K562 (cell line): ENCODE results near the gene PFAS. TPM values are rescaled to one million over a fixed set of nuclear protein-coding genes. Genes with fewer than 3 reads are reported as not detected.
A peak's percentile ranks its signal among the peaks of the same experiment; 100 is the strongest.

ENCODE experiments used
- CREB3L1 ChIP-seq: fragments of 450-650 bp; IDR thresholded peaks from 2 replicates; pipeline ENCODE4 v1.6.1; 2014; ENCODE audit warnings: low read depth, mild to moderate bottlenecking, moderate library complexity, borderline replicate concordance
- ELK3 ChIP-seq: fragments of 450-650 bp; formaldehyde crosslinking; IDR thresholded peaks from 2 replicates; pipeline ENCODE4 v1.4.0; 2020; ENCODE audit warnings: mild to moderate bottlenecking
- ESRRB ChIP-seq: fragments of 250-450 bp; sonication (Bioruptor Pico); IDR thresholded peaks from 2 replicates; pipeline ENCODE4 v1.5.0; 2020; ENCODE audit warnings: mild to moderate bottlenecking, moderate library complexity, borderline replicate concordance
- ETV6 ChIP-seq, 3 experiments: fragments of 150-350 bp in 1 of 3; sonication (generic) in 1 of 3; formaldehyde crosslinking in 1 of 3; IDR thresholded peaks; 2 replicates each; pipeline versions ENCODE4 v1.6.1 to v1.8.0; 2014 to 2022; ENCODE audit warnings: borderline replicate concordance in 2 of 3, low read depth in 2 of 3, antibody characterized with exemption in 1 of 3, low read length in 1 of 3, mild to moderate bottlenecking in 1 of 3, missing genetic modification reagents in 1 of 3
- FOXA3 ChIP-seq, 2 experiments: fragments of 450-650 bp in 1 of 2; sonication (generic) in 1 of 2; formaldehyde crosslinking; IDR thresholded peaks in 1 of 2; conservative IDR thresholded peaks in 1 of 2; 2 replicates each; pipeline versions ENCODE4 v1.4.0 to v1.8.0; 2020 to 2022; ENCODE audit warnings: mild to moderate bottlenecking in 2 of 2, missing genetic modification reagents in 1 of 2
- PCBP1 ChIP-seq: fragments of 200-400 bp; formaldehyde crosslinking; IDR thresholded peaks from 2 replicates; pipeline ENCODE4 v1.6.1; 2018; ENCODE audit warnings: mild to moderate bottlenecking, low read depth, low read length; ENCODE audit not compliant: poor library complexity, severe bottlenecking
- POLR2AphosphoS2 ChIP-seq: IDR thresholded peaks from 2 replicates; pipeline ENCODE4 v1.6.1; 2012; ENCODE audit warnings: low read length, improper control_type of control experiment
- POLR2G ChIP-seq: fragments of 200-400 bp; formaldehyde crosslinking; IDR thresholded peaks from 2 replicates; pipeline ENCODE4 v1.6.1; 2017; ENCODE audit warnings: low read depth, mild to moderate bottlenecking, antibody characterized with exemption, low read length, moderate library complexity
- SAFB2 ChIP-seq: fragments of 200-400 bp; formaldehyde crosslinking; IDR thresholded peaks from 2 replicates; pipeline ENCODE4 v1.6.1; 2018; ENCODE audit warnings: borderline replicate concordance, low read length, low read depth, moderate library complexity; ENCODE audit not compliant: severe bottlenecking
- SIN3A ChIP-seq, 2 experiments: fragments of 150-350 bp in 1 of 2; IDR thresholded peaks; 2 replicates each; pipeline ENCODE4 v1.6.1; 2011 to 2016; ENCODE audit warnings: borderline replicate concordance in 2 of 2, low read depth in 2 of 2, low read length in 2 of 2, mild to moderate bottlenecking in 2 of 2, moderate library complexity in 2 of 2; ENCODE audit not compliant: control insufficient read depth in 1 of 2
- SMAD3 ChIP-seq: fragments of 450-650 bp; formaldehyde crosslinking; conservative IDR thresholded peaks from 2 replicates; pipeline ENCODE4 v1.4.0; 2020; ENCODE audit warnings: mild to moderate bottlenecking
- SPI1 ChIP-seq: IDR thresholded peaks from 2 replicates; pipeline ENCODE4 v1.6.1; 2011; ENCODE audit warnings: low read depth, low read length, control low read depth, borderline replicate concordance
- TCF15 ChIP-seq: fragments of 250-450 bp; sonication (Bioruptor Pico); IDR thresholded peaks from 2 replicates; pipeline ENCODE4 v1.8.0; 2022; ENCODE audit warnings: moderate library complexity, mild to moderate bottlenecking, inconsistent platforms
- USF1 ChIP-seq: sonication (generic); formaldehyde crosslinking; IDR thresholded peaks from 2 replicates; pipeline ENCODE4 v1.9.0; 2022; ENCODE audit warnings: mild to moderate bottlenecking, missing genetic modification reagents
- ZEB2 ChIP-seq: fragments of 450-650 bp; IDR thresholded peaks from 2 replicates; pipeline ENCODE4 v1.6.1; 2016
- ZKSCAN8 ChIP-seq: fragments of 200-800 bp; sonication (Bioruptor generic); IDR thresholded peaks from 2 replicates; pipeline ENCODE4 v1.6.1; 2016; ENCODE audit warnings: missing genetic modification characterization, missing compliant biosample characterization
- ZNF217 ChIP-seq: sonication (generic); formaldehyde crosslinking; IDR thresholded peaks from 2 replicates; pipeline ENCODE4 v1.8.0; 2022; ENCODE audit warnings: mild to moderate bottlenecking, missing genetic modification reagents
- ZNF232 ChIP-seq: sonication (generic); formaldehyde crosslinking; IDR thresholded peaks from 2 replicates; pipeline ENCODE4 v1.8.0; 2022; ENCODE audit warnings: mild to moderate bottlenecking, missing genetic modification reagents
- polyA plus RNA-seq, 8 experiments: library from polyadenylated mRNA; depleted of rRNA in 4 of 8; stranded (reverse) in 5 of 8; unstranded in 3 of 8; fragments of >200 nt; fragmentation: Nextera tagmentation in 2 of 8; fragmentation: Illumina TruSeq in 1 of 8; extraction: Ambion mirVana in 2 of 8; extraction: Trizol in 1 of 8; gene quantifications; 2 replicates each; pipeline versions ENCODE4 v1.2.1 to v1.2.3, GENCODE V29; 2011 to 2014; ENCODE audit warnings: inconsistent platforms in 1 of 8, missing spikeins in 1 of 8
- total RNA-seq, 7 experiments: library from RNA; depleted of rRNA in 6 of 7; stranded (reverse); fragments of >200 nt in 6 of 7; fragmentation: Illumina TruSeq in 2 of 7; extraction: Trizol in 2 of 7; gene quantifications; 2 replicates each; pipeline versions ENCODE4 v1.2.1 to v1.2.3, GENCODE V29; 2011 to 2021; ENCODE audit warnings: low replicate concordance in 1 of 7
- TF ChIP-seq, protein P1 (sequence below): fragments of 250-450 bp; sonication (Bioruptor Pico); IDR thresholded peaks from 2 replicates; pipeline ENCODE4 v1.5.0; 2021; ENCODE audit warnings: mild to moderate bottlenecking, borderline replicate concordance

Gene PFAS
- total and polyA plus RNA-seq, 9 of the 15 experiments (the other 6 are each of a cell fraction or from before 2014, with no cell fraction given), result 11.6 to 131 (median 43.9) TPM

DNA sequence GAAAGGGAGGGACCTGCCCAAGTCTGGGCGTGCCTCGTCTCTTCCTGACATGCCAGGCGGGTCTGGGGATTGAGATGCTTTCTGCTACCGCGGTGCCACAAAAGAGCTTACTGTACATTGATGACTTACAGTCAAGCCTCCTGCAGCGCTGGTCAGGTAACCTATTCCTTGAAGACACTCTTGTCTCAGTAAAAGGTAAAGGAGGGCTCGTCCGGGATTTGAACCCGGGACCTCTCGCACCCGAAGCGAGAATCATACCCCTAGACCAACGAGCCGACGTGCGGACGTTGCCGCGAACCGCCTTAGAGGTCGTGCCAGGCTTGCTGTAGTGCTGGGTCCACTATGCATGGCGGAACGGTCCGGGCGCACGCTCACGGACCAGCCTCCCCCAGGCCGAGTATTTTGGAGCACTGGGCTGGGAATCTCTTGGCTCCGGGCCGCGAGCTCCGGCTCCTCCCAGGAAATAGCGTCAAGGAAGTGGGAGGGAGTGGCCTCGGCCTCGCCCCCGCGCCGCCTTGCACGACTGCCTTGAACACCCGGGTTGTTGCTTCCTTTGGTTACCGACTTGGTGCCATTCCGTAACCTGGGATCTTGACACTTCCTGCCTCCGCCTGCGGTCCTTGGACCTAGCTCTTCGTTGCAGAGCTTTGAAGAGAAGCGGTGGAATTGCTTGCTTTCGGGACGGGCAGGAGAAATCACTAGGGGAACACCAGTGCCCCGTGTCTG is 26.3 kb upstream of the PFAS start (continued):
- TF ChIP-seq POLR2AphosphoS2, result no peak
- TF ChIP-seq, protein P1, sequence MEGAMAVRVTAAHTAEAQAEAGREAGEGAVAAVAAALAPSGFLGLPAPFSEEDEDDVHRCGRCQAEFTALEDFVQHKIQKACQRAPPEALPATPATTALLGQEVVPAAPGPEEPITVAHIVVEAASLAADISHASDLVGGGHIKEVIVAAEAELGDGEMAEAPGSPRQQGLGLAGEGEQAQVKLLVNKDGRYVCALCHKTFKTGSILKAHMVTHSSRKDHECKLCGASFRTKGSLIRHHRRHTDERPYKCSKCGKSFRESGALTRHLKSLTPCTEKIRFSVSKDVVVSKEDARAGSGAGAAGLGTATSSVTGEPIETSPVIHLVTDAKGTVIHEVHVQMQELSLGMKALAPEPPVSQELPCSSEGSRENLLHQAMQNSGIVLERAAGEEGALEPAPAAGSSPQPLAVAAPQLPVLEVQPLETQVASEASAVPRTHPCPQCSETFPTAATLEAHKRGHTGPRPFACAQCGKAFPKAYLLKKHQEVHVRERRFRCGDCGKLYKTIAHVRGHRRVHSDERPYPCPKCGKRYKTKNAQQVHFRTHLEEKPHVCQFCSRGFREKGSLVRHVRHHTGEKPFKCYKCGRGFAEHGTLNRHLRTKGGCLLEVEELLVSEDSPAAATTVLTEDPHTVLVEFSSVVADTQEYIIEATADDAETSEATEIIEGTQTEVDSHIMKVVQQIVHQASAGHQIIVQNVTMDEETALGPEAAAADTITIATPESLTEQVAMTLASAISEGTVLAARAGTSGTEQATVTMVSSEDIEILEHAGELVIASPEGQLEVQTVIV (CRISPR knock-in tag), result no peak
- no peak for TF ChIP-seq ZNF217 (CRISPR knock-in tag)
- no peak for TF ChIP-seq CREB3L1
- no peak for TF ChIP-seq SMAD3 (CRISPR knock-in tag)
- no peak for TF ChIP-seq PCBP1
- peak; percentile 47; the same call in 1 of the 2 replicates for TF ChIP-seq SPI1
- TF ChIP-seq ESRRB (CRISPR knock-in tag), result no peak
- TF ChIP-seq ETV6 (IDR thresholded peaks at IDR 0.05; ENCODE audit: borderline replicate concordance in 1 of 2, low read depth in 2 of 2, low read length in 1 of 2), result 0 out of 4 replicates have a peak, but pooled peaks of 1 of the 2 experiments have one; percentile 16
- no peak for TF ChIP-seq ETV6 (CRISPR knock-in tag; IDR thresholded peaks at IDR 0.05; ENCODE audit: borderline replicate concordance)
- TF ChIP-seq ZEB2, result 0 out of 2 replicates have a peak, but pooled peaks have one; percentile 15
- no peak for TF ChIP-seq USF1
- TF ChIP-seq ZNF232 (CRISPR knock-in tag), result no peak
- TF ChIP-seq TCF15, result no peak
- no peak for TF ChIP-seq SIN3A (IDR thresholded peaks at IDR 0.05; ENCODE audit: borderline replicate concordance in 2 of 2, control insufficient read depth in 1 of 2, low read depth in 2 of 2, low read length in 2 of 2)
- no peak for TF ChIP-seq SAFB2
- peak; percentile 83 for TF ChIP-seq POLR2G
- TF ChIP-seq ZKSCAN8 (CRISPR knock-in tag), result no peak
- TF ChIP-seq ELK3 (CRISPR knock-in tag), result no peak
- TF ChIP-seq FOXA3 (CRISPR knock-in tag; conservative IDR thresholded peaks at IDR 0.05 in 1 of 2, IDR thresholded peaks at IDR 0.05 in 1 of 2), result no peak
